PFSK-1 (cell line): Measurements from ENCODE around the gene CPPED1.

Experiments
- FOXP2 ChIP-seq: optimal IDR thresholded peaks from 2 replicates; pipeline ENCODE3; 2011; ENCODE audit warnings: borderline replicate concordance, control low read depth, inconsistent platforms; ENCODE audit not compliant: insufficient read depth; ENCODE audit errors: extremely low read length, extremely low read depth
- POLR2AphosphoS5 ChIP-seq: IDR thresholded peaks from 2 replicates; pipeline ENCODE4 v1.6.1; 2012; ENCODE audit warnings: low read depth, mild to moderate bottlenecking, control low read depth, low read length, moderate library complexity
- SIN3A ChIP-seq: IDR thresholded peaks from 2 replicates; pipeline ENCODE4 v1.6.1; 2012; ENCODE audit warnings: mild to moderate bottlenecking, low read length, moderate library complexity, borderline replicate concordance; ENCODE audit not compliant: insufficient read depth
- TAF1 ChIP-seq: IDR thresholded peaks from 2 replicates; pipeline ENCODE4 v1.6.1; 2012; ENCODE audit warnings: low read length, control low read depth, borderline replicate concordance; ENCODE audit not compliant: insufficient read depth
- TF ChIP-seq, protein P1 (sequence below), 2 experiments: IDR thresholded peaks; 2 replicates each; pipeline versions ENCODE4 v1.6.1 to v1.8.0; 2011 to 2012; ENCODE audit warnings: low read depth in 2 of 2, low read length in 2 of 2, control low read depth in 1 of 2, inconsistent platforms in 1 of 2, mild to moderate bottlenecking in 1 of 2, moderate library complexity in 1 of 2; ENCODE audit not compliant: insufficient read depth in 1 of 2

The CPPED1 gene

DNA sequence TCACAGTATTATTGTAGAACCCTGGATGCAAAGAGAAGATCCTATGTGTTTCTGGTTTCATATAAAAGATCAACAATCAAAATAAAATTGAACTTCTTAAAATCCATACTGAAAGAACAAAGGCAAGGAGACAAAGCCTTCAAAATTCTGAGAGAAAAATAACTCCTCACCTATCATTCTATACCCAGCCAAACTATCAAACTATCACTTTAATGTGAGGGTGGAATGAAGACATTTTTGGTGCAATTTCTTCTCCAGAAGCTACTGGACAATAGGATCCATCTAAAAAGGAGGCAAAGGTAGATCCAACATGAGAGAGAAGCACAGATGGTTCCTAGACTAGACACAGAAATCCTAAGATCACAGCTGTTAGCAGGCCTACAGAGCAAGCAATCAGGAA, 71.1 kb downstream of the CPPED1 start:
- no peak for TF ChIP-seq FOXP2
- TF ChIP-seq POLR2AphosphoS5 = no peak
- TF ChIP-seq TAF1 = no peak
- no peak for TF ChIP-seq SIN3A
- TF ChIP-seq, protein P1, sequence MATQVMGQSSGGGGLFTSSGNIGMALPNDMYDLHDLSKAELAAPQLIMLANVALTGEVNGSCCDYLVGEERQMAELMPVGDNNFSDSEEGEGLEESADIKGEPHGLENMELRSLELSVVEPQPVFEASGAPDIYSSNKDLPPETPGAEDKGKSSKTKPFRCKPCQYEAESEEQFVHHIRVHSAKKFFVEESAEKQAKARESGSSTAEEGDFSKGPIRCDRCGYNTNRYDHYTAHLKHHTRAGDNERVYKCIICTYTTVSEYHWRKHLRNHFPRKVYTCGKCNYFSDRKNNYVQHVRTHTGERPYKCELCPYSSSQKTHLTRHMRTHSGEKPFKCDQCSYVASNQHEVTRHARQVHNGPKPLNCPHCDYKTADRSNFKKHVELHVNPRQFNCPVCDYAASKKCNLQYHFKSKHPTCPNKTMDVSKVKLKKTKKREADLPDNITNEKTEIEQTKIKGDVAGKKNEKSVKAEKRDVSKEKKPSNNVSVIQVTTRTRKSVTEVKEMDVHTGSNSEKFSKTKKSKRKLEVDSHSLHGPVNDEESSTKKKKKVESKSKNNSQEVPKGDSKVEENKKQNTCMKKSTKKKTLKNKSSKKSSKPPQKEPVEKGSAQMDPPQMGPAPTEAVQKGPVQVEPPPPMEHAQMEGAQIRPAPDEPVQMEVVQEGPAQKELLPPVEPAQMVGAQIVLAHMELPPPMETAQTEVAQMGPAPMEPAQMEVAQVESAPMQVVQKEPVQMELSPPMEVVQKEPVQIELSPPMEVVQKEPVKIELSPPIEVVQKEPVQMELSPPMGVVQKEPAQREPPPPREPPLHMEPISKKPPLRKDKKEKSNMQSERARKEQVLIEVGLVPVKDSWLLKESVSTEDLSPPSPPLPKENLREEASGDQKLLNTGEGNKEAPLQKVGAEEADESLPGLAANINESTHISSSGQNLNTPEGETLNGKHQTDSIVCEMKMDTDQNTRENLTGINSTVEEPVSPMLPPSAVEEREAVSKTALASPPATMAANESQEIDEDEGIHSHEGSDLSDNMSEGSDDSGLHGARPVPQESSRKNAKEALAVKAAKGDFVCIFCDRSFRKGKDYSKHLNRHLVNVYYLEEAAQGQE (IDR thresholded peaks at IDR 0.05; ENCODE audit: insufficient read depth in 1 of 2, low read depth in 2 of 2, low read length in 2 of 2) = no peak

DNA sequence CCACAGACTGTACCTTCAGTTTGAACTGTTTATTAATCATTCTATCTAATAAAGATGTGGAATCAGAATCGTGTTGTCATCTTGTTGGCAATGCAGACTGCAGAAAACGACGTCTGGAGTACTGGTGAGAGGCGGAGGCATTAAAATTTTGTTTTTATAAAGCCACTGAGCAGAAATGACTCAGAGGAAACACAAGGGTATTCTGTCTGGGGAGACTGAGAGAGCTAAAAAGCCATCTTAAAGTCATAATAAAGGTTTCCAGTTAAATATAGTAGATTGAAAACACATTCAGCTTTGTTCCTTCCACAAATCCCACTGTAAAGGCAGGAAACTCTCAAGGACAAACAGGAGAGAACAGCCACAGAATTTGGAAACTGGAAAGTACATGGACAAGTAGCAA, 74.2 kb downstream of the CPPED1 start:
- no peak for TF ChIP-seq TAF1
- TF ChIP-seq, protein P1 (IDR thresholded peaks at IDR 0.05; ENCODE audit: insufficient read depth in 1 of 2, low read depth in 2 of 2, low read length in 2 of 2) = no peak
- TF ChIP-seq POLR2AphosphoS5 = no peak
- no peak for TF ChIP-seq SIN3A
- TF ChIP-seq FOXP2 = no peak

DNA sequence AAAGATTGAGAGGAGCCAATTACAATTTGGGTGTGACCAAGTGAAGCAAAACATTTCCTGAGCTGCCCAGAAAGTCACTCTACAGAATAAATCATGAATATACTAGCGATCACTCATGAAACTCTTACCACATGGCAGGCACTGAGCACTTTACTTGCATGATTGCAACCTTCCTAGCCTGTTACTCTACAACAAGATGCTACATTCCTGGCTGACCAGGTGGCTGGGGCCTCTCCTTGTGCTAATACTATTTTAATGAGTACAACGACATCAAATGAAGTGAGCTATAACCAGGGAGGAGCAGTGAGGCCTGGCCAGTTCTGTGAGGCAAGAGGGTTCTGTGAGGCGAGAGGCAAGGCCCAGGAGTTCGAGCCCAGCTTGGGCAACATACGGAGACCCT, 75.2 kb downstream of the CPPED1 start:
- no peak for TF ChIP-seq SIN3A
- TF ChIP-seq TAF1 = no peak
- TF ChIP-seq, protein P1 (IDR thresholded peaks at IDR 0.05; ENCODE audit: insufficient read depth in 1 of 2, low read depth in 2 of 2, low read length in 2 of 2) = no peak
- TF ChIP-seq FOXP2 = no peak
- TF ChIP-seq POLR2AphosphoS5 = no peak

DNA sequence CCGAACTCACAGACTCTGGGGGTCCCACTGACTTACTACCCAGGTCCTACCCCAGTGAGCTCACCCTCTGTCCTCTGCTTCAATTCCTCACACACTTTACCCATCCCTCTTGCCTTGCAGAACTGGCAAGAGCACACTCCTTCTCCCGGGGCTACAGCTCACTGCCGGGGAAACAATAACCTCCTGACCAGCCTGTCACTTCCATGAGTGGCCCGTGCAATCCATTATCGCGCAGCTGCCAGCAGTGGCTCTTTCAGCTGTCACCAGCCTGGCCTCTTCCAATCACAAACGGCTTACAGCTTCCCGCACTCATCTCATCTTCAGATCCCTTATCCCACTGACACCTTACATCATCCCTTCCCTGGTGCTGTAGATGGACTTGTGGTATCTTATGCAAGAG, 79.5 kb downstream of the CPPED1 start:
- no peak for TF ChIP-seq POLR2AphosphoS5
- TF ChIP-seq, protein P1 (IDR thresholded peaks at IDR 0.05; ENCODE audit: insufficient read depth in 1 of 2, low read depth in 2 of 2, low read length in 2 of 2) = no peak
- no peak for TF ChIP-seq SIN3A
- TF ChIP-seq FOXP2 = no peak
- no peak for TF ChIP-seq TAF1

DNA sequence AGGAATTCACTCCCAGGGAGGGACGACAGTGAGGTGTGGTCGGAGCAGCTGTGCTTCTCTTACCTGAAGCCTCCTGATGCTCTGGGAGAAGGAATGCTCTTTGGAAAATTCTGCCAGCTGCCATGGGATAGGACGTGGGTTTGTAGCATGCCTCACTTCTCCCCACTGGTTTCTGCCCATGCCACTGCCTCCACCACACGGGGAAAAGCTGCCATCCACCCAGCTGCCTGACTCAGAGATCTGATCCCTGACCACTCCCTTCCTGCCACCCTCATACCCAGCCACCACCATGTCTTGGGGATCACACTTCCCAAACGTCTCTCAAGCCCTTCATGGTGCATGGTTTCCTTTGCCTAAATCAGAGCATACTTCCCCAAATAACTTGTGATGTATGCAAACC, 80.0 kb downstream of the CPPED1 start:
- TF ChIP-seq FOXP2 = no peak
- no peak for TF ChIP-seq POLR2AphosphoS5
- TF ChIP-seq SIN3A = no peak
- no peak for TF ChIP-seq TAF1
- TF ChIP-seq, protein P1 (IDR thresholded peaks at IDR 0.05; ENCODE audit: insufficient read depth in 1 of 2, low read depth in 2 of 2, low read length in 2 of 2) = no peak
